ENCODE results near the gene SPATA32. TPM values are rescaled to one million over a fixed set of nuclear protein-coding genes. Genes with fewer than 3 reads are reported as not detected.

The SPATA32 gene
- polyA plus RNA-seq, 2 of the 4 experiments (the other 2 are of a cell fraction): 0.05 to 0.21 TPM

DNA sequence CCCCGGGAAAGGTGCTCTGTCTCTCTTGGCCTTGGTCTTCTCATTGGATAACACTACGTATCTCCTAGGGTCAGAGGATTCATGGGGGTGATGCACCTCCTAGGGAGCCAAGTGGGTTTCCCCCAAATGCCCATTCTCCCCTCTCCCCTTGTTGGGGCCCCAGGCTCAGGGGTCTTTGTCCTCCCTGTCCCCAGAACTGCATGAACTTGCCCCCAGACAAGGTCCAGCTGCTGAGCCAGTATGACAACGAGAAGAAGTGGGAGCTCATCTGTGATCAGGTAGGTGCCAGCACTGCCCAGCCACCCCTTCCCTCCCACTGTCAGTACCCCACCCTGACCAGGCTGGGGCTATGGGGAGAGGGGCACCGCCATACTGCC, 31.5 kb downstream of the SPATA32 start:
- H3K27ac ChIP-seq: peak overlapping the region; percentile 97
- no peak for TF ChIP-seq ZNF302 (CRISPR knock-in tag; IDR thresholded peaks at IDR 0.05)
- TF ChIP-seq, protein P1, sequence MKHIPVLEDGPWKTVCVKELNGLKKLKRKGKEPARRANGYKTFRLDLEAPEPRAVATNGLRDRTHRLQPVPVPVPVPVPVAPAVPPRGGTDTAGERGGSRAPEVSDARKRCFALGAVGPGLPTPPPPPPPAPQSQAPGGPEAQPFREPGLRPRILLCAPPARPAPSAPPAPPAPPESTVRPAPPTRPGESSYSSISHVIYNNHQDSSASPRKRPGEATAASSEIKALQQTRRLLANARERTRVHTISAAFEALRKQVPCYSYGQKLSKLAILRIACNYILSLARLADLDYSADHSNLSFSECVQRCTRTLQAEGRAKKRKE (CRISPR knock-in tag; IDR thresholded peaks at IDR 0.05; ENCODE audit: low read depth): no peak
- TF ChIP-seq RAD21 (conservative IDR thresholded peaks at IDR 0.05 in 1 of 2, IDR thresholded peaks at IDR 0.05 in 1 of 2): no peak
- TF ChIP-seq CEBPB (IDR thresholded peaks at IDR 0.05): no peak
- TF ChIP-seq, protein P2, sequence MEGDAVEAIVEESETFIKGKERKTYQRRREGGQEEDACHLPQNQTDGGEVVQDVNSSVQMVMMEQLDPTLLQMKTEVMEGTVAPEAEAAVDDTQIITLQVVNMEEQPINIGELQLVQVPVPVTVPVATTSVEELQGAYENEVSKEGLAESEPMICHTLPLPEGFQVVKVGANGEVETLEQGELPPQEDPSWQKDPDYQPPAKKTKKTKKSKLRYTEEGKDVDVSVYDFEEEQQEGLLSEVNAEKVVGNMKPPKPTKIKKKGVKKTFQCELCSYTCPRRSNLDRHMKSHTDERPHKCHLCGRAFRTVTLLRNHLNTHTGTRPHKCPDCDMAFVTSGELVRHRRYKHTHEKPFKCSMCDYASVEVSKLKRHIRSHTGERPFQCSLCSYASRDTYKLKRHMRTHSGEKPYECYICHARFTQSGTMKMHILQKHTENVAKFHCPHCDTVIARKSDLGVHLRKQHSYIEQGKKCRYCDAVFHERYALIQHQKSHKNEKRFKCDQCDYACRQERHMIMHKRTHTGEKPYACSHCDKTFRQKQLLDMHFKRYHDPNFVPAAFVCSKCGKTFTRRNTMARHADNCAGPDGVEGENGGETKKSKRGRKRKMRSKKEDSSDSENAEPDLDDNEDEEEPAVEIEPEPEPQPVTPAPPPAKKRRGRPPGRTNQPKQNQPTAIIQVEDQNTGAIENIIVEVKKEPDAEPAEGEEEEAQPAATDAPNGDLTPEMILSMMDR (IDR thresholded peaks at IDR 0.05): no peak
- TF ChIP-seq JUNB (IDR thresholded peaks at IDR 0.05): no peak
- TF ChIP-seq HOXB5 (CRISPR knock-in tag; IDR thresholded peaks at IDR 0.05): no peak
- FAIRE-seq: no peak

DNA sequence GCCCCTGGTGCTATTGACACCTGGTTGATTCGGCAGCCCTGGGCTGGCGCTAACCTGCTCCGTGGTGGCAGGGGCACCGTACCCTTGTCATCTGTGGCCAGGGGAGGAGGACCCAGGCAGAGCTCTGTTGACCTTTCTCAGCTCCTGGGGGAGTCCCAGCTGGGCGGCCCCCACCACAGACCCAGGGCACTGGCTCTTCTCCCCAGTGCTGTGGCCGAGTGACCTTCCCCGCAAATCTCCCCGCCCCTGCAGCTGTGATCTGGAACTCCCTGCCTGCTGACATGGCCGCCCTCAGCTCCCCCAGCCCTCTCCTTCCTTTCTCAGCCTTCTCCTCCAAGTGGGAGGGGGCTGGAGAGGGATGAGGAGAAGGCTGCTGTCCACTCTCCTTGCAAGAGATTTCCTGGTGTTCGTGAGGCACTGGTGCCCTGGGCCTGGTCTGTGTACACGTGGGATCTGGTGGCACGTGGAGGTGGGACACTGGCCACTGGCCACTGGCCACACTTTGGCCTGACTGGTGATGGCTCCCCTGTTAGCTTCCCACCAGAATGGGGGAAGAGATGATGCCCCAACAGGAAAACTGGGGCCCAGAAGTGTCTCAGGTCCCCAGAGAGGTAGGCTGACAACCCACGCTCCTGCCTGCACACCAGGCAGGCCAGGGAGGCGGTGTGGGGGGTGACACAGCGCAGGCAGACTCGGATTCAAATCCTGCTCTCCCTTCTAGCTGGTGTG, 32.0 kb downstream of the SPATA32 start:
- H3K4me1 ChIP-seq: peaks cover 81% of the 10 kb centered on the region
- peak overlapping the region; percentile 92 for H3K4me2 ChIP-seq
- no peaks in the 10 kb centered on the region for H3K9me3 ChIP-seq
- ChIA-PET POLR2A (interaction anchor here (0.9 to 2.4 kb wide), 11 partner anchors 11 to 157 kb away, joined by 3 to 37 read pairs (median 5); partner anchors contain the start of genes ACBD4, HEXIM1, HEXIM2 and MAP3K14), CTCF (interaction anchor here (0.6 to 52.3 kb wide), 13 partner anchors 3 to 602 kb away, joined by 3 to 2147 read pairs (median 28); partner anchors contain the start of genes ACBD4, FMNL1, HEXIM1 and HEXIM2)
- peak overlapping the region; percentile 97 for H3K27ac ChIP-seq
- ATAC-seq (no peak), FAIRE-seq (no peak), DNase-seq (ENCODE audit: low read depth in 1 of 2, low spot score in 1 of 2) (no peak)
- peak overlapping the region; percentile 9; the same call in 1 of the 3 replicates for H3K4me3 ChIP-seq
- no peak for TF ChIP-seq GATA3 (IDR thresholded peaks at IDR 0.05; ENCODE audit: borderline replicate concordance)
- TF ChIP-seq, protein P3, sequence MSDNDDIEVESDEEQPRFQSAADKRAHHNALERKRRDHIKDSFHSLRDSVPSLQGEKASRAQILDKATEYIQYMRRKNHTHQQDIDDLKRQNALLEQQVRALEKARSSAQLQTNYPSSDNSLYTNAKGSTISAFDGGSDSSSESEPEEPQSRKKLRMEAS (IDR thresholded peaks at IDR 0.05): no peak
- TF ChIP-seq FOSL2 (IDR thresholded peaks at IDR 0.05): no peak
- TF ChIP-seq FOSL2 (CRISPR knock-in tag; IDR thresholded peaks at IDR 0.05): no peak
- TF ChIP-seq KDM1A (IDR thresholded peaks at IDR 0.05; ENCODE audit: low read depth): peak; percentile 59; the same call in 1 of the 2 replicates
- TF ChIP-seq RCOR1 (IDR thresholded peaks at IDR 0.05; ENCODE audit: low read depth, low read length): no peak
- WGBS (ENCODE audit: missing lambda C conversion rate): 72% methylated on average over 14 of the region's 16 CpGs

More for the DNA sequence above, 31.5 kb downstream of the SPATA32 start:
- Histone ChIP-seq H3K4me3 (no peak overlapping the region), H3K4me2 (peak overlapping the region; percentile 92), H3K4me1 (peaks cover 81% of the 10 kb centered on the region), H3K9me3 (no peaks in the 10 kb centered on the region)
- WGBS (ENCODE audit: missing lambda C conversion rate): 43% methylated on average over 4 of the region's 4 CpGs
- DNase-seq (ENCODE audit: low read depth in 1 of 2, low spot score in 1 of 2) (no peak), ATAC-seq (no peak)
- CTCF ChIA-PET: interaction anchor here (0.8 to 52.3 kb wide), 19 partner anchors 4 to 602 kb away, joined by 3 to 2147 read pairs (median 5); partner anchors contain the start of genes ACBD4, FMNL1, HEXIM1 and HEXIM2
- POLR2A ChIA-PET: interaction anchor here (1.3 to 2.4 kb wide), 7 partner anchors 11 to 95 kb away, joined by 3 to 26 read pairs (median 5); partner anchors contain the start of genes ACBD4, HEXIM1 and HEXIM2

DNA sequence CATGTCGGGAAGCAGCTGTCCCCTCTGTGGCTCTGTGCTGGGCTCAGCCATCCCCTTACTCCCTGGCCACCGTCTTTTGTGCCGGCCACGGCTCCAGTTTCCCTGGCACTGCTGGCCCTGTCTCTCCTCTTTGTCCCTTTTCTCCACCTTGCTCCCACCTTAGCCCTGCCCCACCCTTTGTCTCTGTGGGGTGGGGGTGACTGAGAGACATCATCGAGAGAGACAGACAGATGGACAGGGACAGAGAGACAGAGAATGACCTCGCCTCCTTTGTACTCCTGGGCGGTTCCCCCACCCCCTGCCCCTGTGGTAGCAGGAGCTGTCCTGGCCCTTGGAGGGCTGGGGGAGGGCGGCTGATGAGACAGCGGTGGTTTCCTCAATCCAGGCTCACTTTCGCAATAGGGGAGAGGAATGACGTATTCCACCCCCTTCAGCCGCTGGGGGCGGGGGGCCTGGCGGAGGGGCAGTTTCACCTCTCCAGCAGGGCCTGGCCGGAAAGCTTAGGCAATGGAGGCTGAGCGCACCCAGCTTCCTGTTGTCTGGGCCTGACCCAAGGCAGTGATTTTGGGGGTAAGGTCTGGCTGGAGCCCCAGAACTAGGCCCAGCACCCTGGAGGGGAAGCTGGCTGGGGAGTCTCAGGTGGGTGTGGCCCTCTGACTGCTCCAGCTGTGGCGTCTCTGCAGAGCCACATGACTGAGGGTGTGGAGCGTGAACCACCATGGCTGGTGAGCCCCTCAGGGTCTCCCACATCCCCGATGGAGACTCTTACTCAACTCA, 32.9 kb downstream of the SPATA32 start:
- ATAC-seq: peak; percentile 63 to 77
- H3K4me2 ChIP-seq: peak overlapping the region; percentile 92
- DNase-seq (ENCODE audit: low read depth in 1 of 2, low spot score in 1 of 2): peak; percentile 96 to 99
- H3K9me3 ChIP-seq: no peaks in the 10 kb centered on the region
- H3K4me3 ChIP-seq: peak overlapping the region; percentile 9; the same call in 1 of the 3 replicates
- WGBS (ENCODE audit: missing lambda C conversion rate): 5% methylated on average over 19 of the region's 19 CpGs
- ChIA-PET POLR2A (interaction anchor here (0.6 to 2.4 kb wide), 11 partner anchors 10 to 158 kb away, joined by 3 to 37 read pairs (median 5); partner anchors contain the start of genes ACBD4, HEXIM1 and MAP3K14), CTCF (interaction anchor here (1.0 to 52.3 kb wide), 13 partner anchors 2 to 197 kb away, joined by 3 to 2147 read pairs (median 28); partner anchors contain the start of genes ACBD4, FMNL1, HEXIM1 and HEXIM2)
- peak overlapping the region; percentile 97 for H3K27ac ChIP-seq
- peak; percentile 90 for FAIRE-seq
- H3K4me1 ChIP-seq: peaks cover 85% of the 10 kb centered on the region
- TF ChIP-seq HOXA7 (CRISPR knock-in tag; IDR thresholded peaks at IDR 0.05) (no peak), NR3C1 (IDR thresholded peaks at IDR 0.05) (no peak), CBX8 (IDR thresholded peaks at IDR 0.05) (no peak), NFE2L2 (conservative IDR thresholded peaks at IDR 0.05; ENCODE audit: low read length) (no peak), PHF8 (IDR thresholded peaks at IDR 0.05; ENCODE audit: borderline replicate concordance, low read depth) (no peak), JUNB (IDR thresholded peaks at IDR 0.05) (peak; percentile 77), NPAS2 (CRISPR knock-in tag; IDR thresholded peaks at IDR 0.05; ENCODE audit: borderline replicate concordance) (no peak), KDM5A (IDR thresholded peaks at IDR 0.05) (no peak), EP300 (IDR thresholded peaks at IDR 0.05) (peak; percentile 93 to 99), ZC3H11A (IDR thresholded peaks at IDR 0.05) (no peak), HEYL (CRISPR knock-in tag; IDR thresholded peaks at IDR 0.05) (0 out of 2 replicates have a peak, but pooled peaks have one; percentile 38), TFCP2L1 (CRISPR knock-in tag; IDR thresholded peaks at IDR 0.05) (no peak), BHLHE40 (IDR thresholded peaks at IDR 0.05; ENCODE audit: low read depth, low read length) (no peak)
- TF ChIP-seq, protein P4, sequence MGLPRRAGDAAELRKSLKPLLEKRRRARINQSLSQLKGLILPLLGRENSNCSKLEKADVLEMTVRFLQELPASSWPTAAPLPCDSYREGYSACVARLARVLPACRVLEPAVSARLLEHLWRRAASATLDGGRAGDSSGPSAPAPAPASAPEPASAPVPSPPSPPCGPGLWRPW (IDR thresholded peaks at IDR 0.05): peak; percentile 93
- TF ChIP-seq, protein P5, sequence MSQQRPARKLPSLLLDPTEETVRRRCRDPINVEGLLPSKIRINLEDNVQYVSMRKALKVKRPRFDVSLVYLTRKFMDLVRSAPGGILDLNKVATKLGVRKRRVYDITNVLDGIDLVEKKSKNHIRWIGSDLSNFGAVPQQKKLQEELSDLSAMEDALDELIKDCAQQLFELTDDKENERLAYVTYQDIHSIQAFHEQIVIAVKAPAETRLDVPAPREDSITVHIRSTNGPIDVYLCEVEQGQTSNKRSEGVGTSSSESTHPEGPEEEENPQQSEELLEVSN (IDR thresholded peaks at IDR 0.05; ENCODE audit: borderline replicate concordance, low read depth): no peak; the same call in 1 of the 2 replicates
- TF ChIP-seq, protein P6, sequence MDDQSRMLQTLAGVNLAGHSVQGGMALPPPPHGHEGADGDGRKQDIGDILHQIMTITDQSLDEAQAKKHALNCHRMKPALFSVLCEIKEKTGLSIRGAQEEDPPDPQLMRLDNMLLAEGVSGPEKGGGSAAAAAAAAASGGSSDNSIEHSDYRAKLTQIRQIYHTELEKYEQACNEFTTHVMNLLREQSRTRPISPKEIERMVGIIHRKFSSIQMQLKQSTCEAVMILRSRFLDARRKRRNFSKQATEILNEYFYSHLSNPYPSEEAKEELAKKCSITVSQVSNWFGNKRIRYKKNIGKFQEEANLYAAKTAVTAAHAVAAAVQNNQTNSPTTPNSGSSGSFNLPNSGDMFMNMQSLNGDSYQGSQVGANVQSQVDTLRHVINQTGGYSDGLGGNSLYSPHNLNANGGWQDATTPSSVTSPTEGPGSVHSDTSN (IDR thresholded peaks at IDR 0.05): peak; percentile 78
